Endothelial cell of umbilical vein (primary cell): Measurements from ENCODE around the gene CACNA1C.

Experiments used
- CTCF ChIP-seq, 2 donors: IDR thresholded peaks; 1 replicate in 1 of 2; 2 replicates in 1 of 2; pipeline ENCODE4 v1.5.1; 2011; ENCODE audit warnings: low read length in 2 of 2, mild to moderate bottlenecking in 2 of 2, moderate library complexity in 2 of 2, control low read depth in 1 of 2, inconsistent platforms in 1 of 2, low read depth in 1 of 2; ENCODE audit not compliant: insufficient read depth in 1 of 2; ENCODE audit errors: extremely low read depth in 1 of 2
- EZH2 ChIP-seq: IDR thresholded peaks from 2 replicates; pipeline ENCODE4 v1.6.1; 2012; ENCODE audit warnings: borderline replicate concordance, low read depth, mild to moderate bottlenecking, moderate library complexity, low read length, inconsistent platforms; ENCODE audit not compliant: severe bottlenecking
- GATA2 ChIP-seq: IDR thresholded peaks from 2 replicates; pipeline ENCODE4 v1.7.0; 2011; ENCODE audit warnings: low read depth, mild to moderate bottlenecking, moderate library complexity, mixed read lengths, low read length; ENCODE audit not compliant: insufficient read length, insufficient read depth
- JUN ChIP-seq: IDR thresholded peaks from 2 replicates; pipeline ENCODE4 v1.6.1; 2011; ENCODE audit warnings: borderline replicate concordance, low read depth; ENCODE audit not compliant: insufficient read length, insufficient read depth
- MAX ChIP-seq: IDR thresholded peaks from 2 replicates; pipeline ENCODE4 v1.6.1; 2011; ENCODE audit not compliant: insufficient read depth, insufficient read length
- MYC ChIP-seq: IDR thresholded peaks from one replicate; pipeline ENCODE4 v1.6.1; 2011; ENCODE audit warnings: mild to moderate bottlenecking, low read depth, low read length
- POLR2A ChIP-seq: IDR thresholded peaks from 2 replicates; pipeline ENCODE4 v1.6.1; 2012; ENCODE audit warnings: low read depth, mild to moderate bottlenecking, control low read depth, low read length
- POLR2AphosphoS5 ChIP-seq: IDR thresholded peaks from 2 replicates; pipeline ENCODE4 v1.6.1; 2012; ENCODE audit warnings: low read depth, mild to moderate bottlenecking, control low read depth, low read length, moderate library complexity; ENCODE audit not compliant: insufficient read depth

GRCh38 chr12:2267703-2268470, 215.1 kb downstream of the CACNA1C start:
- no peak for TF ChIP-seq CTCF (IDR thresholded peaks at IDR 0.05; ENCODE audit: extremely low read depth in 1 of 2, insufficient read depth in 1 of 2, low read depth in 1 of 2, low read length in 2 of 2)
- TF ChIP-seq MYC, result no peak
- no peak for TF ChIP-seq EZH2
- no peak for TF ChIP-seq POLR2AphosphoS5
- TF ChIP-seq JUN, result no peak
- TF ChIP-seq POLR2A, result no peak
- TF ChIP-seq MAX, result no peak
- no peak for TF ChIP-seq GATA2
